Measurements from ENCODE around the gene TARS1. TPM values are rescaled to one million over a fixed set of nuclear protein-coding genes. Genes with fewer than 3 reads are reported as not detected.
A peak's percentile ranks its signal among the peaks of the same experiment; 100 is the strongest.

TARS1 gene
- total RNA-seq, 1 experiment from 2014 or later, result 417 TPM

DNA sequence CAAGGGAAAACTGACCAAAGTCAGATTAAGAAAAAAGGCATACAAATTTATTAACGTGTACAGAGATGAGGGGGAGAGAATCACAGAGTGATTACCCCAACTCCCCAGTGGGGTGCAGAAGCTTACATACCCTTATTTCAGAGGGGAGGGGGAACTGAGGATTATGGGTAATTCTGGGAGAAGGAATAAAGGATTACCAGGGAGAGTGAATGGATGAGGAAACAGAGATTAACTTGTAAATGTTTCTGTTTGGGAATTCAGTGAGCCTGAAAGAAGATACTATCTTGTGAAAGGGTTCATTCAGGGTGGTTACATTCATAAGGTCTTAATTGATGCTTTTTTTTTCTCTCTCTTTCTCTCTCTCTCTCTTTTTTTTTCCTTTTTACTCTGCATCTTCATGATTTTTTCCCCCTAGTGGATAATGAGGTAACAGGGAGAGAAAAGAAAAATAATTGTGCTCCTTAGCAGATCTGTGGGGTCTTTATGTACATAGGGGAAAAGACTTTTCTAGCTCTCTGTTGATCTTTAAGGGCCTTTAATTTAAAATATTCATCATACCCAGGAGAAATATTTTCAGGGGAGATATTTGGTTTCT lies 49.4 kb downstream of the TARS1 start:
- peak overlapping the region in 1 of 3 experiments; percentile 71; a peak in 2 of 7 replicates for H3K27ac Mint-ChIP-seq
- H3K4ac ChIP-seq (ENCODE audit: low read depth, low read length), result no peak overlapping the region
- no peak overlapping the region for H3K27ac ChIP-seq (ENCODE audit: insufficient read length, low read depth, low read length)
- H4K8ac ChIP-seq (replicated peaks; ENCODE audit: insufficient read length, low read depth, low read length), result no peak overlapping the region
- no peak overlapping the region for H2BK5ac ChIP-seq (ENCODE audit: insufficient read length, low read length)
- H2BK12ac ChIP-seq (ENCODE audit: insufficient read length, low read depth, low read length), result no peak overlapping the region
- no peaks in the 10 kb centered on the region for H3K79me2 ChIP-seq (ENCODE audit: insufficient read depth, low read length)
- H4K5ac ChIP-seq (ENCODE audit: insufficient read length, low read depth, low read length), result no peak overlapping the region
- H3K36me3 Mint-ChIP-seq (ENCODE audit: insufficient read depth in 1 of 3, low read depth in 3 of 3), result peaks cover 6 to 20% (median 13%) of the 10 kb centered on the region in 3 experiments
- H3K9me3 ChIP-seq (ENCODE audit: control insufficient read depth, low read depth, low read length), result no peaks in the 10 kb centered on the region
- H3K9me3 Mint-ChIP-seq, result peaks cover 2 to 5% of the 10 kb centered on the region in 2 experiments; a peak in 4 of 5 replicates
- H3K18ac ChIP-seq (ENCODE audit: insufficient read length, low read depth, low read length), result no peak overlapping the region
- H3K23me2 ChIP-seq (ENCODE audit: insufficient read length, low read depth, low read length, poor library complexity, severe bottlenecking), result no peaks in the 10 kb centered on the region
- H3K14ac ChIP-seq (ENCODE audit: insufficient read depth, low read length), result no peak overlapping the region
- no peak overlapping the region for H2BK120ac ChIP-seq (ENCODE audit: low read depth, low read length, poor library complexity, severe bottlenecking)
- H2AFZ ChIP-seq (ENCODE audit: low read length), result no peak overlapping the region
- TF ChIP-seq, protein P1, sequence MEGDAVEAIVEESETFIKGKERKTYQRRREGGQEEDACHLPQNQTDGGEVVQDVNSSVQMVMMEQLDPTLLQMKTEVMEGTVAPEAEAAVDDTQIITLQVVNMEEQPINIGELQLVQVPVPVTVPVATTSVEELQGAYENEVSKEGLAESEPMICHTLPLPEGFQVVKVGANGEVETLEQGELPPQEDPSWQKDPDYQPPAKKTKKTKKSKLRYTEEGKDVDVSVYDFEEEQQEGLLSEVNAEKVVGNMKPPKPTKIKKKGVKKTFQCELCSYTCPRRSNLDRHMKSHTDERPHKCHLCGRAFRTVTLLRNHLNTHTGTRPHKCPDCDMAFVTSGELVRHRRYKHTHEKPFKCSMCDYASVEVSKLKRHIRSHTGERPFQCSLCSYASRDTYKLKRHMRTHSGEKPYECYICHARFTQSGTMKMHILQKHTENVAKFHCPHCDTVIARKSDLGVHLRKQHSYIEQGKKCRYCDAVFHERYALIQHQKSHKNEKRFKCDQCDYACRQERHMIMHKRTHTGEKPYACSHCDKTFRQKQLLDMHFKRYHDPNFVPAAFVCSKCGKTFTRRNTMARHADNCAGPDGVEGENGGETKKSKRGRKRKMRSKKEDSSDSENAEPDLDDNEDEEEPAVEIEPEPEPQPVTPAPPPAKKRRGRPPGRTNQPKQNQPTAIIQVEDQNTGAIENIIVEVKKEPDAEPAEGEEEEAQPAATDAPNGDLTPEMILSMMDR (conservative IDR thresholded peaks at IDR 0.05), result peak; percentile 37; the same call in 2 of the 3 replicates
- WGBS (ENCODE audit: extremely low coverage, insufficient read length, low lambda C conversion rate), result no CpG with 5 or more reads among the region's 1 CpG
- no peaks in the 10 kb centered on the region for H3K27me3 Mint-ChIP-seq (ENCODE audit: low read depth)
- no peak for DNase-seq
- no peak overlapping the region for H3K9ac ChIP-seq (ENCODE audit: extremely low read depth, insufficient read length, low read length)
- H2BK15ac ChIP-seq (ENCODE audit: low read depth, low read length), result no peak overlapping the region
- no peak overlapping the region for H2AK5ac ChIP-seq (ENCODE audit: insufficient read length, low read length)
- H3K23ac ChIP-seq (ENCODE audit: insufficient read length, low read depth, low read length), result no peak overlapping the region
- no peak overlapping the region for H4K91ac ChIP-seq (ENCODE audit: insufficient read length, low read depth, low read length)
- H3K56ac ChIP-seq (ENCODE audit: insufficient read length, low read depth, low read length), result no peak overlapping the region
- no peaks in the 10 kb centered on the region for H4K20me1 ChIP-seq (ENCODE audit: control insufficient read depth, insufficient read depth, insufficient read length)
- no peaks in the 10 kb centered on the region for H3K27me3 ChIP-seq (ENCODE audit: insufficient read depth, low read length)
- H3K4me1 Mint-ChIP-seq, result peaks cover 38 to 51% of the 10 kb centered on the region in 2 experiments
- H3K79me1 ChIP-seq (ENCODE audit: insufficient read depth, low read depth, low read length, poor library complexity, severe bottlenecking), result no peaks in the 10 kb centered on the region
- no peak overlapping the region for H2BK20ac ChIP-seq (ENCODE audit: low read depth, low read length, poor library complexity, severe bottlenecking)
- no peak overlapping the region for H3K4me2 ChIP-seq (ENCODE audit: insufficient read depth, insufficient read length, low read length)
- no peaks in the 10 kb centered on the region for H3K4me1 ChIP-seq (ENCODE audit: insufficient read depth, low read length)
- no peak overlapping the region for H3T11ph ChIP-seq (ENCODE audit: low read length)
- no peak overlapping the region for H3K4me3 Mint-ChIP-seq
